LNCAP (cell line): ENCODE measurements around the gene KLF11.

ENCODE experiments used
- CTCF ChIP-seq: fragments of 450-650 bp; IDR thresholded peaks from 2 replicates; pipeline ENCODE4 v1.5.1; 2017; ENCODE audit warnings: mild to moderate bottlenecking

Gene KLF11

GRCh38 chr2:10019174-10019573, 24.2 kb upstream of the KLF11 start:
- no peak for TF ChIP-seq CTCF

DNA sequence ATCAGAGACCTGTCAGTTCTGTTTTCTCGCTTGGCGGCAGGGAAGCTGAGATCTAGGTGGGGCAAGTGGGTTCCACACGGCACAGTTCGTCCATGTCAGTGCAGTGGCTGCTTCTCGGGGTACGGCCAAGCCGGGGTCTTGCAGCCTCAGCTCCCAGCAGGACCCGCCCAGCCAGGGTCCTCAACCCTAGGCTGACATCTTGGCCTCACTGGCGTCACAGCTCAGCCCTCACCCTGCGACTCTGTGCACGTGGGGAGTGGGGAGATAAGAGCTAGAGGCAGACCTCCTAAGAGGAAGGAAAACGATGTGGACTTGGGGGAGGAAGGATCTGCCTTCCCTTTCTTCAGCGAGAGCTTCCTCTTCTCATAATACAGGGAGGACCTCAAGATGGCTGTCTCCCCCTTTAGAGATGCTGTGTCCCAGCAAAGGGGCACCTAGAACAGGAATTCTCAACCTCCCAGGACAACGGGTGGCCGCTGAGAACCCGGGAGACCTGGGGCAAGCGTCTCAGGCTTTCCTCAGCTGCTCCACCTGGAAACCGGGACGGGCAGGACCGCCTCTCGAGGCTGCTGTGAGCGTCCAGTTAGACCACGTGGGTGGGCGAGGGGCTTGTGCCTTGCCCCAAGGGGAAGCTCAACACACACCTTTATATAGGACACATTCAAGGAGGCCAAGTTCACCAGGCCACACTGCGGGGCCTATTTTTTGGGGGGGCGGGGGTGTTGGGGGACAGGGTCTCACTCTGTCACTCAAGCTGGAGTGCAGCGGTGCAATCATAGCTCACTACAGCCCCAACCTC, 23.5 kb upstream of the KLF11 start:
- no peak for TF ChIP-seq CTCF

GRCh38 chr2:10022041-10022421, 21.3 kb upstream of the KLF11 start:
- TF ChIP-seq CTCF, result no peak

- TF ChIP-seq CTCF, result no peak
Observed at GRCh38 chr2:10022445-10022844, 20.9 kb upstream of the KLF11 start.

DNA sequence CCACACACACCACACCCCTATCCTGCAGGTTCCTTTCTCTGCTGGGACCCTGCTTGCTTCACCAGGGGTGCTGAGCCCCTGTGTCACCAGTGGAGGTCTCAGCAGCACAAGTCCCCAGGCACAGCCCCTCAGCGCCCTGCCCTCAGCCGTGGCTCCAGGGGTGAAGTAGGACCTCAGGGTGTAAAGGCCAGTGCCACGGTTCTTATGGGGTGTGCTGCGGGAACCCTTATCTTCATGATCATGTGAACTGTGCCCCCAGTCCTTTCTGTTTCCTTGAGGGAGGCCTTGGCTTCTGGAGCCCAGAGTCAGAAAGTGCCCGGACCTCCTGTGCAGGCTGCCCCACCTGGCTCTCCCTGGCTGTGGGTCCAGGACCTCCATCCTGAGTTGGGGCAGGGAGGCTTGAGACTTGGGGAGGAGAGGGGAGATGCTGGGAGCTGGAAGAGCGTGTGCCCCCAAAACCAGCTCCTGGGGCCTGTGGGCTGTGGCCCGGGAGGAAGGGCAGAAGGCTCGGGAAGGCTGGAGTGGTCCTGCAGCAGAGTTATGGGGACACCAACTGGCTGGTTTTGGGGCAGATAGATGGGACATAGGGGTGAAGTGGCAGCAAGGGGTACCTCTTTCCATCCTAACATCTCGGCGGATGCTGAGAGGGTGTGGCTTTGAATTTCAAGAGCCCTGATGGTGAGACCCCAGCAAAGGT, 20.2 kb upstream of the KLF11 start:
- no peak for TF ChIP-seq CTCF

- no peak for TF ChIP-seq CTCF
Observed at GRCh38 chr2:10026940-10027569, 16.3 kb upstream of the KLF11 start.

DNA sequence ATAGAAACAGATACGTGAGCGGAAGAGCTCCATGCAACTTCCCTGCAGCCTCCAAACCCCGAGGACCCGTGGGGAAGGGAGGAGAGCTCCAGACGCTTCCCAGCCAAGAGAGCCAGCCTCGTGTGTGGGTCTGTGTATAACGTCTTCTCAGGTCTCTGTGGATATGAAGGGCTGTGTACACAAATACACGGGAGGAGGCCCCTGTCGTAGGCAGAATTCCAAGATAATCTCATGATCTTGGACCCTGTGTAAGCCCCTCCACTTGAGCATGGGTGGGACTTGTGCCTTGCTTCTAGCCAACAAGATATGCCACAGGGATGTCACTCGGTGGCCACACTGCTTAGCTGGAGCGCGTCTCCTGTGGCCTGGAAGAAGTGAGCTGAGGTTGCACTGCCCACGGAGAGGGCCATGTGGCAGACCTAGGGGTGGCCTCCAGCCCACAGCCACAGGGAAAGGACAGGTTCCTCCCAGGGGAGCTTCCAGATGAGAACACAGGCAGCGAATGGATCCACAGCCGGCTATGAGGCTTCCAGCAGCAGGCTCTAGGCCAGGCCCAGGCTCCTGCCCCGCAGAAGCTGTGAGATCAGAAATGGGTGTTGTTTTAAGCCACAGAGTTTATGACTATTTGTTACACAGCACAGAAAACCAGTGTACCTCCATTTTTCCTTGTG, 15.6 kb upstream of the KLF11 start:
- no peak for TF ChIP-seq CTCF
